GM18861 (cell line): ENCODE results near the gene NANOS1.
"Not testable (repeated sequence)": the region's sequence is repeated elsewhere in the genome, so short reads cannot be mapped to it uniquely, and the experiment has no call there.

Experiments
- ATAC-seq: cut with Tn5 transposase; IDR thresholded peaks from one replicate; pipeline ENCODE4 v1.9.1; 2021; ENCODE audit not compliant: unreplicated experiment

The NANOS1 gene

DNA sequence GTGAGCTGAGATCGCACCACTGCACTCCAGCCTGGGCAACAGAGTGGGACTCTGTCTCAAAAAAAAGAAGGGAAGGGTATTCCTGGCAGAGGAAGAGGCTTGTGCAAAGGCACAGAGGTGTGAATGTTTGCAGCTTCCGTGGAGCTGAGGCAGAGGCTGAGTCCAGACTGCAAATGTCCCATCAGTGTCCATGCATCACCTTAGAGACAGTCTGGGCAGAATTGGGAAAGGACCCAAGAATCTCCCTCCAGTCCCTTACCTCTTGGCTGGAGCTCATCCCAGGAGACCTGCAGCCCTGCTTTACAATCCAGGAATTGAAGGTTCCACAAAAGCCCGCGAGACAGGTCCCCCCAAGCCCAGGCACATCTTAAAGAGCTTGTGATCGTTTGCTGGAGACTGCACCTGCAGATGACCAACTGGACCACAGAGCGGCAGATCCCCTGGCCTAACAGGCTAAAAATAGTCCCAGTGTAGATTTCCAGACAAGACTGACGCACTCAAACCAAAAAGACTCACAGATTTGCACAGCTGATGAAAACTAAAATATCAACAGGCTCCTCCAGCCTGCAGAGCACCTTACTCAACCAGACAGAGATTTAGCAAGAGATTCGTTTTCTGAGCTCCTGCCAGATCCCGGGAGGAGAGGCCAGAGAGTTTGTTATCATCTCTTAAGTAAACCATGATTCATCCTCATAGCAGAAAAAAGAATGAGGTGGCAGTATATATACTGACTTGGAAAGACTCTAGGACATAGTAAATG is 22.9 kb upstream of the NANOS1 start:
- no peak for ATAC-seq

DNA sequence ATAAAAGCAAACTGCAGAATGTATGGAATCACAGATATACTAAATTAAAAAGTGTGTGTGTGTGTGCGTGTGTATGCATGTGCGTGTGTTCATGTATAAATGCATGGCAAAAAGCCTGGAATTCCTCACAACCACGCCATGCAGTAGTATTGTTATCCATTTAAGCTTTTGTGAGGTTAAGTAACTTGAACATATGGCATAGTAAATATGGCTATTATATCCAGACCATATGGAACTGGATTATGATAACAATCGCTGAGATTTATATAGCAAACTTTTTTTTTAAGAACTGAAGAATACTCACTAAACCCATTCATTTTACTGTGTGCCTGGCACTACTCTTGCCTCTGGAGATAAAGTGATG is 22.3 kb upstream of the NANOS1 start:
- ATAC-seq: no peak

DNA sequence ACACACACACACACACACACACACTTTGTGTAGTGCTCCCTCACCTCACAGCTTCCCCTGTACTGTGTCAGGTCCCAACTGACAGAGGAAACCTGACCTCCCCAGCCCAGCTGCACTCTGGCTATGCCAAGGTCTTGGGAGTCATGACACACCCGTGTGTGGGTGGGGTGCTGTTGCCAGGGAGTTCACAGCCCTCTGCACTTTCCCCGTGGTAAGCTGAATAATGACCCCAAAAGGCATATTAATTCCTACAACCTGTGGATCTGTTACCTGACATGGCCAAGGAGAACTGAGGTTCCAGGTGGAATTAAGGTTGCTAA is 8.9 kb upstream of the NANOS1 start:
- no peak for ATAC-seq

DNA sequence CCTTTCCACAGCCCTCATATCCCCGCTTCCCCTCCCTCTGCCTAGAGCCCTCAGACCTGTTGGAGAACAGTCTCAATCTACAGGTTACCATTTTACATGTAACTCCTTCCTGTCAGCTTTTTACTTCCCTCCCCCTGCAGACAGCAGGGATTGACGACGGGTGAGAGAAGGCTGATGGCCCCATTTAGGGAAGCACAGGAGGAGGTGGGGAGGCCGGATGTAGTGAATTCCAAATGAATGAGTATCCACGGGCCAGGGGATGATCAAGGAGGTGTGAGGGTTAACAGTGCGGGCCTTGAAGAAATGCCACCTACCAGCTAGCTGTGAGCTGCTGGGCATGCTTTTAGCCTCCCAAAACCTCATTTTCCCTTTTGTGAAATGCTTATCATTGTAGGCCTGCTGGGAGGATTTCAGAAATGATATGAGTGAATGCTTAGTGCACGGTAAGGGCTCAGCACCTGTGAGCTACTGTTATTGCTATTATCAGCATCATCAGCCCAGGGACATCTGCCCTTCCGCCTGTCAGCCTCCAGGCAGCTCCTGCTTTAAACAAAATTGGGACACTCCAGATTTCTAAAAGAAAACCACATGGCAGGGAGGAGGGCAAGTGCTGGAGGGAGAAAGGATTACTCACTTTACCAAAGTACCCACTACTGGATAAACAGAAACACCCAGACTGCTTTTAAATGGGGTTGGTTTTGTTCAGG is 6.5 kb upstream of the NANOS1 start:
- no peak for ATAC-seq

DNA sequence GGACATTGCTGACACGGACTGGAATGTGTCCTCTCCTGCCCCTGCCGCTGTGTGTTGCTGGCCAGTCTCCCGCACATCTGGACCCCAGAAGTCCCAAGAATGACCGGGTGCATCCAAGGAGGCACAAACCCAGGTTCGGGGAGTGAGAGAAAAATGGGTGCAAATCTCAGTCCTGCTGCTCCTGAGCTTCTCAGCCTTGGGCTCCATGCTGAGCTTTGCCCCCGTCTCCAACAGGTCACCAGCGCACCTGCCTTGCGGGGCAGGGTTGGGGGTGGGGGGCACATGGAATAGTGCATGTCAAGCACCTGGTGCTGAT is 6.0 kb upstream of the NANOS1 start:
- no peak for ATAC-seq

DNA sequence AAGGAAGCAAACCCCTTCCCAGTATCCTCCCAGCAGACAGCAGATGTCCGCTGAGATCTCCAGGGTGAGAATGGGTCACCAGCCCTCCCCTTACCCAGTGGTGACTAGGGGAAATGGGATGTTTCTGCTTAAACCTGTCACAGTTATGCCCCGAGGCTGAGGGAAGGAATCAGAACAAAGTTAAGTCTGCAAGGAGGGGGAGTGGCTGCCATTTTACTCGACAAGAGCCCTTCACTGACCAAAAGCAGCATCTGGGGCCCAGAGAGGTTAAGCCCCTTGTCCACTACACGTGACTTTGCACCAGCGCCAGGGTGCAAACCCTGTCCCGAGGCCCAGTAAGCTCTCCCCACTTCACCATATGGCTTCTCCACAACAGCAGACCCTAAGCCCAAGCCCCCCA is 4.6 kb upstream of the NANOS1 start:
- ATAC-seq: no peak

DNA sequence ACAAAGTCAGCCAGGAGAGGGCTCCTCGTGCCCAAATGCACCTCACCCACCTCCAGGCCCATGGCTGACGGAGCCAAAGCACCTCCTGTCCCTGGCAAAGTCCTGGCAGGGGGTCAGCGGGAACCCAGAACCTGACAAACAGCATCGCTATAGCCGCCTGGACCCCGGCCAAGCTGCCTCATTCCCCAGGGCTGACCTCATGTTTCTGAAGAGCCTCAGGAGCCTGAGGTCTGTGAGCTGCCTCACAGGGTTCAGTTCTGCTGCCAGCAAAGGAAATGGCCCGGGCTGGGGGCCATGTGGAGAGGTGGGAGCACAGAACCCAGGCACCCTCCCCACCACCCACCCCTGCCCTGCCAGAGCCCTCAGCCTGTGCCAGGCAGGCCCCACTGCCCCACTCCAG is 4.2 kb upstream of the NANOS1 start:
- ATAC-seq: no peak

DNA sequence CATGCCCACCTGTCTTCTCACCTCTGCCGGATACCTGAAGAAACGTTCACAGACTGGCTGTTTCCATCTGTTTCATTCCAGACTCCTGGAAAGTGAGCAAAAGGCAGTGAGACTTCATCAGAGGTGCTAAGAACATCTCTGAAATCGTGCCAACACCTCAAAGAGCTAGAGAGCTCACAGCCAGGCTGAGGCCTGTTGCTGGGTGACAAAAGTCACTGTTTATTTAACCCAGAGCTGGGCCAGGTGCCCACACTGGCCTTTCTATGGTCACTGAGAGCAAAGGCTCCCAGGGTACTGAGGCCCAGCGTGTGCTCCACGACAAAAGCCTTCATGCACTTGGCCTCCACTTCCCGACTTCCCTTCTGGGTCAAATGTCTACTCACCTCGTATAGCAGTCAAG is 3.7 kb upstream of the NANOS1 start:
- no peak for ATAC-seq

DNA sequence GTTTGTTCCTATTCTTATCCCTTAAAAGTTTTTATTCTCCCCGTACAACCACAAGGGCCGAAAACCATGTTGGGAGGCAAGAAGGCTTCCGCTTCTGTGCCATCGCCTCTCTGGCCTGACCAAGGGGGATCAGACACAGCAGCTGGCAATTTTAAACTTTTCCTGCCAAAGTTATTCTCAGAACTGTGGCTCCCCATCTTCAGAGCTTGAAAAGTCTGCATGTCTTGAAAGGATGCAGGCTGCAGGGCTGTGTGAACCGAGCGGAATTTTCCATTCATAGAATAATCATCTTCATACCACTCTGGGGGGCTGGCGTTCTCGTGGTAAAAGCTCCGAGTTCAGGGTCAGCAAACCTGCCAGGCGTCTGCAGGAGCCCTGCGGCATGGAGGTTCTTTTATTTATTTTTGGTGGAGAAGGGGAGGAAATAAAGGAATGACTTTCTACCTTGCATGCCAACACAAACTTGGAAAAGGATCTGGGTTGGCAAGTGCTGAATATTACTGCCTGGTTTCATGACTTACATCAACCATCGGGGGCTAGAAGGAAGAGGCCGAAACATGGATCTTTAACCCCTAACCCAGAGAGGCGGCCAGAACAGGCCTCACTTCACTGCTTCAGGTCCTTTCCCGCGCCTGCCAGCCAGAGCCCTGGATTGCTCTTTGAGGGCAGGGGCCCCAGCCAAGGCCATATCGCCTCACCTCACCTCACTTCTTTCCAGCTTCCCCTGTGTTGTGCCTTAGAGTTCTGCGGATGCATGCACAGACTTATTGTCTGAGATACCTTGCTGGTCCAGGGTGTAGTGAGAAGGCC is 3.0 kb upstream of the NANOS1 start:
- ATAC-seq: no peak

DNA sequence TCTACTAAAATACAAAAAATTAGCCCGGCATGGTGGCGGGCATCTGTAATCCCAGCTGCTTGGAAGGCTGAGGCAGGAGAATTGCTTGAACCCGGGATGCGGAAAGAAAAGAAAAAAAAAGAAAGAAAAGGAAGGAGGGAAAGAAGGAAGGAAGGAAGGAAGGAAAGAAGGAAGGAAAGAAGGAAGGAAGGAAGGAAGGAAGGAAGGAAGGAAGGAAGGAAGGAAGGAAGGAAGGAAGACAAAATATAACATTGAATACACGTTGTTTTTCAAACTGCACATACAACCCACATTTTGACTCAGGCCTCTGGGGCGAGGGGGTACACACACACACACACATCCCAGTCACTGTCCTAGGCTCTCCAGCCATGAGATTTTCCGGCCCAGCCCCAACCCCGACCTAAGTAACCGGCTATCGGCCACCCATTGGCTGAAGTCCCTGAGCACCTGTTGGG is 1.0 kb upstream of the NANOS1 start:
- ATAC-seq: not testable (repeated sequence)

DNA sequence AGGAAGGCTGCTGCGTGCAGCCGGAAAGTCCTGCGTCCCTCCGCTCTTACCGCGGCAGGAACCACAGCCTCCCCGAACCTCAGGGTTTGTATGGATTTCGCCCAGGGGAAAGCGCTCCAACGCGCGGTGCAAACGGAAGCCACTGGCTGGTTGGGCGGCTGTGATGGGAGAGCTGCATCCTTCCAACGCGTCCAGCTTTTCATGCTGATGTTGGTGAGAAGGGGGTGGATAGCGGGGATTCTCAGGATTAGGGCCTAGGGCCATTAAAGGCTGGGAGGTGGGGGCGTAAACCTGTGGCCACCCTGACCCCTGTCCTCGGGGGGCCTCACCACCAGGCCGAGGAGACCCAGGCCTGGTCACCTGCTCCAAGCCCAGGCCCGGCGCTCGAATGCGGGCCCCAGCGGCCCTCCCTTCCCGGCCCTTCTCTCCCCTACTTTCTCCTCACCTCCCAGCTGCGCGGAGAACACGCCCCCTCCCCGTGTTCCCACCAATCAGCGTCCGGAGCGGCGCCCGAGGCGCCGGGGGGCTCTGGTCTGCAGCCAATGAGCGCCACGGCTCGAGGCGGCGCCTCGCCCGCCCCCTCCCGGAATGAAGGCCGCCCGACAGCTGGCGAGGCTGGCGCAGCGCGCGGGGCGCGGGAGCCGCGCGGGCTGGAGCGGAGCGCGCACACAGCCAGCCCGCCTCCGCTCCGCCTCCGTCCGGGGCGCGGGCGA is 458 bp upstream of the NANOS1 start:
- ATAC-seq: peak; percentile 39

DNA sequence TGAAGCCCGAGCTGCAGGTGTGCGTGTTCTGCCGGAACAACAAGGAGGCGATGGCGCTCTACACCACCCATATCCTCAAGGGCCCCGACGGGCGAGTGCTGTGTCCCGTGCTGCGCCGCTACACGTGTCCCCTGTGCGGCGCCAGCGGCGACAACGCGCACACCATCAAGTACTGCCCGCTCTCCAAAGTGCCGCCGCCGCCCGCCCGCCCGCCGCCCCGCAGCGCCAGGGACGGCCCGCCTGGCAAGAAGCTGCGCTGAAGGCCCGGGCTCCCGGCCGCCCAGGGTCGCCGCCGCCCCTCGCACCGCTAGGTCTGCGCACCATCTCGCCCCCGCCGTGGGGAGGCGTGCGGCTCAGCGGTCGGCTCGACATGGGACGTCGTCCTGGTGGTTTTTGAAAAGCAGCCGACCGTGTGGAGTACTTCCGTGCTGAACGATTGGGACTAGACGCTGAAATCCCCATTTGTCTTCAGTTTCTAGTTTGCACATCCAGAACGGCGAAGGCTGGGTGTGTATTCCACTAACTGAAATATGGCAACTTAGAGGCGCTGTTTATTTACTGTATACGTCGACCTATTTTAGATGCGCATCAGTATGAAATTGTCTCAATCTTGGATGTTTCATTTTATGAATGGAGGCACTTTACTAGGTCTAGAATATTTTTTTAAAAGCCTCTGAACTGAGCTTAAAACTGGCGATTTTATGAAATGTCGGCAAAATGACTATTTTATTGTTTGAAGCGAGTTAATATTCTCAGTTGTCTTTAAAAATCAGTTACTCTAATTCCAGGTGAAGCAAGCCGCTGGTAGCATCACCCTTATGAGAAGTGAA is 1.1 kb downstream of the NANOS1 start:
- peak; percentile 39 for ATAC-seq

DNA sequence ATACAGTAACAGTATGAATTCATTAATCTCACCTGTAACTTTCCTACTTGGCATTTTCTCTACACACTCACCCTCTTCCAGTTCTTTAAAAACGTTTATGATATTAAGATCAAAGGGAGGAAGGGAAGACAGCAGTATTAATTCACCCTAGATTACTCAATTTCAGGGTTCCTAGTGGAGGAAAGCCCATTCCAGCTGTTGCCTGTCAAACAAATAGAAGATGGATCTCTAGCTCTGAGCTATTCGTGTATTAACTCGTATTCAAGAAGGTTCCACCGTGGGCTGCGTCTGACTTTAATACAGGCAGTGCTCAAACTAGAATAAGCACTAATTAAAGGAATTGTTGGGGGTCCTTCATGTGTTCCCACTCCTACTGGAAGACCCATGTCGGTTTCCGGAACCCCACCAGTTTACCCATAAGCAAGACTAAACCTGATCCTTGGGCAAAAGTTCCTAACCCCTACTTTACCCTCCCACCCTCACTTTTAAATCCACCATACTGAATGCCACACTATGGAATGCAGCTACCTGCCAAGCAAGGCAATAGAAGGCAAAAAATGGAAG is 2.1 kb downstream of the NANOS1 start:
- no peak for ATAC-seq

DNA sequence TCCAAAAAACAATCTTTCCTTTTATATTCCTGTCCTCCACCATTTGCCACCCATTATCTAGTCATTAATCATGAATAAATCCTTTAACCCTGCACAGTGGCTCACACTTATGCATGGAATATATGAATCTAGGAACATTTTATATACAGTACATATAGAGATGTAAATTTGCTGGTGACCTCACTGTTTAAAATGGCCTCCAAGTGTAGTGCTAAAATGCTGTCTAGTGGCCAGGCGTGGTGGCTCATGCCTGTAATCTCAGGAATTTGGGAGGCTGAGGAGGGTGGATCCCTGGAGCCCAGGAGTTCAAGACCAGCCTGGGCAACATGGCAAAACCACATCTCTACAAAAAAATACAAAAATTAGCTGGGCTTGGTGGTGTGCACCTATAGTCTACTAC is 9.6 kb downstream of the NANOS1 start:
- no peak for ATAC-seq

DNA sequence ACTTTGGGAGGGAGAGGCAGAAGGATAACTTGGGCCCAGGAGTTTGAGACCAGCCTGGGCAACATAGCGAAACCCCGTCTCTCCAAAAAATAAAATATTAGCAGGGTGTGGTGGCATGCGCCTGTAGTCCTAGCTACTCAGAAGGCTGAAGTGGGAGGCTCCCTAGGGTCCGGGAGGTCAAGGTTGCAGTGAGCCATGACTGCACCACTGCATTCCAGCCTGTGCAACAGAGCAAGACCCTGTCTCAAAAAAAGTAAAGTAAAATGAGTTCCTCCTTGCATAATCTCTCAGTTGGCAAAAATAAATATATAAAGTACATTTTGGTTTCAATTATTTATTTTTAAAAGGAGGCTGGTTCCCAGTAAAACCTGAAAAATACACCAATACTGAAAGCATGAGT is 11.8 kb downstream of the NANOS1 start:
- no peak for ATAC-seq

DNA sequence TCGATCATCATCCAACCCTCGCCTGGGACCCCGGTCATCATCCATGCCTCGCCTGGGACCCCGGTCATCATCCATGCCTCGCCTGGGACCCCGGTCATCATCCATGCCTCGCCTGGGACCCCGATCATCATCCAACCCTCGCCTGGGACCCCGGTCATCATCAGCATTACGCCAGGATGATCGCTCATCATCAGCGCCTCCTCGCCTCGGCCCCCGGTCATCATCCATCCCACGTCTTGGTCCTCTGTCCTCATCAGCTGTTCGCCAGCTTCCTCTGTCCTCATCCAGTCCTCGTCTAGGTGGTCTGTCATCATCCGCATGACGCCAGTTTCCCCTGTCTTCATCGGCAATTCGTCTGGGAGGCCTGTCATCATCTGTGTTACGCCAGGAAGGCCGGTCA is 12.7 kb downstream of the NANOS1 start:
- no peak for ATAC-seq

DNA sequence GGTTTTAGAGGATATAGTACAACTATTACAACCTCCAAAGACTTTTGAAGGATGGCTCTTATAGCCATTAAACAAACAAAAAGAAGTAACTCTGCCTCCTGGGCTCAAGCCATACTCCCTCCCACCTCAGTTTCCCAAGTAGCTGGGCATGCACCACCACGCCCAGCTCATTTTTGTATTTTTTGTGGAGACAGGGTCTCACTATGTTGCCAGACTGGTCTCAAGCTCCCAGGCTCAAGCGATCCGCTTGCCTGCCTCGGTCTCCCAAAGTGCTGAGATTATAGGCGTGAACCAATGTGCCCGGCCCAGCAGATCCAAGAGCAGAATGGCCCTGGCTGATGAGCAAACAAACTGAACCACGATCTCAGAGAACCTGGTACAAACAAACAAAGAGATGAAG is 16.0 kb downstream of the NANOS1 start:
- ATAC-seq: no peak

DNA sequence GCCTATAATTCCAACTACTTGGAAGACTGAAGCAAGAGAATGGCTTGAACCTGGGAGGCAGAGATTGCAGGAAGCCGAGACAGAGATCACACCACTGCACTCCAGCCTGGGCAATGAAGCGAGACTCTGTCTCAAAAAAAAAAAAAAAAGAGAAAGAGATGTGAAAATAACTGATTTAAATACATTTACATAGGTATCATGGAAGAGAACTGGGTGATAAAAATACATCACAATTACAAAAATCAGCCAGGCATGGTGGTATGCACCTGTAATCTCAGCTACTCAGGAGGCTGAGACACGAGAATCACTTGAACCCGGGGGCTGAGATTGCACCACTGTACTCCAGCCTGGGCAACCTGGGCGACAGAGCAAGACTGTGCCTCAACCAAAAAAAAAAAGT is 19.8 kb downstream of the NANOS1 start:
- no peak for ATAC-seq

DNA sequence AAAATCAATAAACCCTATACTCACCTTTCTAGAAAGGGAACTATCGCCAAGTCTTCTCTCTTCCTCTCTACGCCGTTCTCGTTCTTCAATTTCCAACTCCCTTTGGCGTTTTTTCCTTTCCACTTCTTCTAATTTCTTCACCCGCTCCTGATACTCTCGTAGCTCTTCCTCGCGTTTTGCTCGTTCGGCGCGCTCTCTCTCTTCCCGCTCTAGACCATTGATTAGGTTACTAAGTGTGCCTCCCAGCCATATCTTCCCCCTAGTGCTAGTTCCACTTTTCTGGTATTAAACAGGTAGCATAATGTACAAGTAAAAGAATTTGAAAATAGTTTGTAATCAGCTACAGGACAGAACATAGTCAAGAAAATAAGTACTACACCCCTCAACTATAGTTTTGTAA is 20.3 kb downstream of the NANOS1 start:
- ATAC-seq: no peak

DNA sequence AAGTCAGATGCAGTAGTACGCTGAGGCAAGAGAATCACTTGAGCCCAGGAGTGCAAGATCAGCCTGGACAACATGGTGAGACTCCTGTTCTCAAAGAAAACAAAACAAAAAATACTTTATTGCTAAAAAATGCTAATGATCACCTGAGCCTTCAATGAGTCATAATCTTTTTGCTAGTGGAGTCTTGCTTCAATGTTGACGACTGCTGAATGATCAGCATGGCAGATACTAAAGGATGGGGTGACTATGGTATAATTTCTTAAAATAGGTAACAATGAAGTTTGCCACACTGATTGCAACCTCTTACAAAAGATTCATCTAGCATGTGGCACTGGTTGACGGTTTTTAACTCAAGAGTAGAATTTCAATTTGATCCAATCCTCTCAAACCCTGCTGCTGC is 22.3 kb downstream of the NANOS1 start:
- ATAC-seq: no peak
